K562 (cell line): Measurements from ENCODE around the gene MMS19. TPM values are rescaled to one million over a fixed set of nuclear protein-coding genes. Genes with fewer than 3 reads are reported as not detected.

Experiments used
- ARID3A ChIP-seq: IDR thresholded peaks from 2 replicates; pipeline ENCODE4 v1.6.1; 2012; ENCODE audit warnings: low read depth, low read length, improper control_type of control experiment, borderline replicate concordance
- CHD1 ChIP-seq: fragments of 200-600 bp; sonication (generic); IDR thresholded peaks from one replicate; pipeline ENCODE4 v1.6.1; 2012; ENCODE audit warnings: mild to moderate bottlenecking, moderate library complexity, low read length, inconsistent platforms
- DEAF1 ChIP-seq: fragments of 450-650 bp; formaldehyde crosslinking; IDR thresholded peaks from 2 replicates; pipeline ENCODE4 v1.4.0; 2020; ENCODE audit warnings: mild to moderate bottlenecking, moderate library complexity
- ESRRA ChIP-seq: fragments of 450-650 bp; IDR thresholded peaks from 2 replicates; pipeline ENCODE4 v1.6.1; 2014; ENCODE audit warnings: low read depth, mild to moderate bottlenecking, moderate library complexity, borderline replicate concordance
- FOXJ3 ChIP-seq: sonication (generic); formaldehyde crosslinking; IDR thresholded peaks from 2 replicates; pipeline ENCODE4 v1.4.0; 2020; ENCODE audit warnings: mild to moderate bottlenecking, missing genetic modification reagents
- HDAC8 ChIP-seq: fragments of 450-650 bp; IDR thresholded peaks from 2 replicates; pipeline ENCODE4 v1.6.1; 2016; ENCODE audit warnings: mild to moderate bottlenecking, missing genetic modification characterization, moderate library complexity, missing compliant biosample characterization
- HMBOX1 ChIP-seq: sonication (generic); IDR thresholded peaks from 2 replicates; pipeline ENCODE4 v1.6.1; 2016
- HNRNPH1 ChIP-seq: fragments of 200-400 bp; formaldehyde crosslinking; optimal IDR thresholded peaks from 2 replicates; pipeline ENCODE3; 2017; ENCODE audit warnings: low read depth, mild to moderate bottlenecking, low read length, moderate library complexity
- ILK ChIP-seq: fragments of 450-650 bp; IDR thresholded peaks from 2 replicates; pipeline ENCODE4 v1.6.1; 2016; ENCODE audit warnings: missing genetic modification characterization, low read depth, mild to moderate bottlenecking, missing compliant biosample characterization, moderate library complexity, borderline replicate concordance
- JUN ChIP-seq, 2 experiments: sonication (generic) in 1 of 2; formaldehyde crosslinking in 1 of 2; IDR thresholded peaks; 2 replicates each; pipeline versions ENCODE4 v1.6.1 to v1.8.0; 2012 to 2022; ENCODE audit warnings: borderline replicate concordance in 2 of 2, mild to moderate bottlenecking in 2 of 2, improper control_type of control experiment in 1 of 2, low read depth in 1 of 2, low read length in 1 of 2, missing genetic modification reagents in 1 of 2
- MAX ChIP-seq: sonication (generic); formaldehyde crosslinking; IDR thresholded peaks from 2 replicates; pipeline ENCODE4 v1.9.0; 2022; ENCODE audit warnings: mild to moderate bottlenecking, missing genetic modification reagents
- MCM5 ChIP-seq: fragments of 450-650 bp; IDR thresholded peaks from 2 replicates; pipeline ENCODE4 v1.6.1; 2016; ENCODE audit warnings: low read depth
- MXI1 ChIP-seq: IDR thresholded peaks from 2 replicates; pipeline ENCODE4 v1.6.1; 2011; ENCODE audit warnings: low read depth, mild to moderate bottlenecking, improper control_type of control experiment, low read length
- NFXL1 ChIP-seq: fragments of 450-650 bp; formaldehyde crosslinking; IDR thresholded peaks from 2 replicates; pipeline ENCODE4 v1.4.0; 2021; ENCODE audit warnings: mild to moderate bottlenecking
- NFYB ChIP-seq: IDR thresholded peaks from 2 replicates; pipeline ENCODE4 v1.6.1; 2011; ENCODE audit warnings: mild to moderate bottlenecking, moderate library complexity; ENCODE audit not compliant: insufficient read length; ENCODE audit errors: extremely low read depth
- PHB ChIP-seq: fragments of 250-450 bp; sonication (Bioruptor Pico); IDR thresholded peaks from 2 replicates; pipeline ENCODE4 v1.5.0; 2021
- POLR2AphosphoS5 ChIP-seq: IDR thresholded peaks from 2 replicates; pipeline ENCODE4 v1.6.1; 2011; ENCODE audit warnings: mild to moderate bottlenecking, low read depth, low read length, moderate library complexity; ENCODE audit not compliant: control insufficient read depth, insufficient read depth
- RBM14 ChIP-seq: fragments of 200-400 bp; formaldehyde crosslinking; IDR thresholded peaks from 2 replicates; pipeline ENCODE4 v1.6.1; 2018; ENCODE audit warnings: low read depth, mild to moderate bottlenecking, low read length, moderate library complexity, borderline replicate concordance; ENCODE audit not compliant: insufficient read depth
- RBM39 ChIP-seq: fragments of 200-400 bp; formaldehyde crosslinking; optimal IDR thresholded peaks from 2 replicates; pipeline ENCODE3; 2018; ENCODE audit warnings: low read depth, low read length
- SRSF7 ChIP-seq: fragments of 200-400 bp; formaldehyde crosslinking; optimal IDR thresholded peaks from 2 replicates; pipeline ENCODE3; 2017; ENCODE audit warnings: mild to moderate bottlenecking, low read depth, low read length
- ZC3H8 ChIP-seq: fragments of 450-650 bp; IDR thresholded peaks from 2 replicates; pipeline ENCODE4 v1.6.1; 2017
- ZFP1 ChIP-seq: fragments of 450-650 bp; formaldehyde crosslinking; IDR thresholded peaks from 2 replicates; pipeline ENCODE4 v1.4.0; 2020; ENCODE audit warnings: mild to moderate bottlenecking, mixed read lengths
- ZNF174 ChIP-seq: fragments of 250-450 bp; sonication (Bioruptor Pico); IDR thresholded peaks from 2 replicates; pipeline ENCODE4 v1.4.0; 2020; ENCODE audit warnings: mild to moderate bottlenecking
- ZNF217 ChIP-seq: sonication (generic); formaldehyde crosslinking; IDR thresholded peaks from 2 replicates; pipeline ENCODE4 v1.8.0; 2022; ENCODE audit warnings: mild to moderate bottlenecking, missing genetic modification reagents
- ZNF24 ChIP-seq: fragments of 450-650 bp; IDR thresholded peaks from 2 replicates; pipeline ENCODE4 v1.6.1; 2016
- ZNF583 ChIP-seq: fragments of 250-450 bp; sonication (Bioruptor Pico); IDR thresholded peaks from 2 replicates; pipeline ENCODE4 v1.4.0; 2020
- ZNF778 ChIP-seq: fragments of 450-650 bp; formaldehyde crosslinking; IDR thresholded peaks from 2 replicates; pipeline ENCODE4 v1.4.0; 2020; ENCODE audit warnings: mild to moderate bottlenecking, moderate library complexity
- polyA plus RNA-seq, 8 experiments: library from polyadenylated mRNA; depleted of rRNA in 4 of 8; stranded (reverse) in 5 of 8; unstranded in 3 of 8; fragments of >200 nt; fragmentation: Nextera tagmentation in 2 of 8; fragmentation: Illumina TruSeq in 1 of 8; extraction: Ambion mirVana in 2 of 8; extraction: Trizol in 1 of 8; gene quantifications; 2 replicates each; pipeline versions ENCODE4 v1.2.1 to v1.2.3, GENCODE V29; 2011 to 2014; ENCODE audit warnings: inconsistent platforms in 1 of 8, missing spikeins in 1 of 8
- total RNA-seq, 7 experiments: library from RNA; depleted of rRNA in 6 of 7; stranded (reverse); fragments of >200 nt in 6 of 7; fragmentation: Illumina TruSeq in 2 of 7; extraction: Trizol in 2 of 7; gene quantifications; 2 replicates each; pipeline versions ENCODE4 v1.2.1 to v1.2.3, GENCODE V29; 2011 to 2021; ENCODE audit warnings: low replicate concordance in 1 of 7

The MMS19 gene
- total and polyA plus RNA-seq, 9 of the 15 experiments (the other 6 are each of a cell fraction or from before 2014, with no cell fraction given), result 40.1 to 110 (median 62.9) TPM

- no peak for TF ChIP-seq ARID3A
- TF ChIP-seq ILK, result no peak
- no peak for TF ChIP-seq ZFP1 (CRISPR knock-in tag)
- TF ChIP-seq ZNF778 (CRISPR knock-in tag), result no peak
- no peak for TF ChIP-seq MCM5
- TF ChIP-seq MAX, result peak; percentile 74; the same call in 1 of the 2 replicates
- 0 out of 2 replicates have a peak, but pooled peaks have one; percentile 6 for TF ChIP-seq JUN (IDR thresholded peaks at IDR 0.05; ENCODE audit: borderline replicate concordance, low read depth, low read length)
- no peak for TF ChIP-seq JUN (CRISPR knock-in tag; IDR thresholded peaks at IDR 0.05; ENCODE audit: borderline replicate concordance)
- TF ChIP-seq MXI1, result peak; percentile 86
- TF ChIP-seq ZNF24, result no peak
- no peak for TF ChIP-seq HDAC8
- no peak for TF ChIP-seq DEAF1 (CRISPR knock-in tag)
- no peak for TF ChIP-seq SRSF7
- no peak for TF ChIP-seq FOXJ3 (CRISPR knock-in tag)
- no peak for TF ChIP-seq ESRRA
- TF ChIP-seq PHB (CRISPR knock-in tag), result no peak
- no peak for TF ChIP-seq CHD1
- no peak for TF ChIP-seq RBM39
- no peak for TF ChIP-seq ZC3H8
- TF ChIP-seq NFXL1 (CRISPR knock-in tag), result no peak
- TF ChIP-seq ZNF217 (CRISPR knock-in tag), result no peak
- peak; percentile 59 for TF ChIP-seq NFYB
- TF ChIP-seq ZNF174 (CRISPR knock-in tag), result no peak
- peak; percentile 25; the same call in 1 of the 2 replicates for TF ChIP-seq HMBOX1
- no peak for TF ChIP-seq ZNF583 (CRISPR knock-in tag)
- TF ChIP-seq RBM14, result no peak
- TF ChIP-seq POLR2AphosphoS5, result 0 out of 2 replicates have a peak, but pooled peaks have one; percentile 49
- no peak for TF ChIP-seq HNRNPH1
These were observed 598 bp downstream of the MMS19 start (continued) for GRCh38 chr10:97497572-97498075.
